ENCODE measurements around the gene OSBPL10.

OSBPL10 gene

GRCh38 chr3:31955581-31955980, 25.5 kb downstream of the OSBPL10 start:
- no peak for DNase-seq

GRCh38 chr3:31953636-31954035, 27.4 kb downstream of the OSBPL10 start:
- DNase-seq, result no peak

GRCh38 chr3:31953091-31953490, 28.0 kb downstream of the OSBPL10 start:
- no peak for DNase-seq

GRCh38 chr3:31952205-31952604, 28.9 kb downstream of the OSBPL10 start:
- DNase-seq, result no peak

GRCh38 chr3:31948280-31948679, 32.8 kb downstream of the OSBPL10 start:
- no peak for DNase-seq

- DNase-seq, result no peak
Measured at GRCh38 chr3:31947671-31948091, 33.4 kb downstream of the OSBPL10 start.

- DNase-seq, result no peak
Measured at GRCh38 chr3:31947162-31947561, 33.9 kb downstream of the OSBPL10 start.

- DNase-seq, result no peak
Measured at GRCh38 chr3:31946484-31947081, 34.5 kb downstream of the OSBPL10 start.

- DNase-seq, result no peak
Measured at GRCh38 chr3:31945738-31946052, 35.4 kb downstream of the OSBPL10 start.

GRCh38 chr3:31943041-31943440, 38.0 kb downstream of the OSBPL10 start:
- no peak for DNase-seq

- no peak for DNase-seq
Measured at GRCh38 chr3:31942446-31942845, 38.6 kb downstream of the OSBPL10 start.

GRCh38 chr3:31937225-31937624, 43.8 kb downstream of the OSBPL10 start:
- no peak for DNase-seq

- no peak for DNase-seq
Measured at GRCh38 chr3:31936420-31937060, 44.5 kb downstream of the OSBPL10 start.

- DNase-seq, result no peak
Measured at GRCh38 chr3:31934866-31935265, 46.2 kb downstream of the OSBPL10 start.

GRCh38 chr3:31934018-31934417, 47.0 kb downstream of the OSBPL10 start:
- DNase-seq, result no peak

GRCh38 chr3:31932990-31933389, 48.1 kb downstream of the OSBPL10 start:
- DNase-seq, result no peak

GRCh38 chr3:31929826-31930502, 51.1 kb downstream of the OSBPL10 start:
- DNase-seq, result no peak

- DNase-seq, result no peak
Measured at GRCh38 chr3:31927811-31928210, 53.3 kb downstream of the OSBPL10 start.

- DNase-seq, result no peak
Measured at GRCh38 chr3:31926543-31926942, 54.5 kb downstream of the OSBPL10 start.

GRCh38 chr3:31925271-31925630, 55.8 kb downstream of the OSBPL10 start:
- DNase-seq, result no peak

GRCh38 chr3:31924610-31925270, 56.3 kb downstream of the OSBPL10 start:
- no peak for DNase-seq

- no peak for DNase-seq
Measured at GRCh38 chr3:31922962-31923361, 58.1 kb downstream of the OSBPL10 start.

- DNase-seq, result no peak
Measured at GRCh38 chr3:31921837-31922236, 59.2 kb downstream of the OSBPL10 start.

- no peak for DNase-seq
Measured at GRCh38 chr3:31920310-31920709, 60.8 kb downstream of the OSBPL10 start.
